ENCODE results near the gene MANSC1. TPM values are rescaled to one million over a fixed set of nuclear protein-coding genes. Genes with fewer than 3 reads are reported as not detected.
A peak's percentile ranks its signal among the peaks of the same experiment; 100 is the strongest.

MANSC1 gene
- total and polyA plus RNA-seq, 2 of the 13 experiments (the other 11 are each of a cell fraction or from before 2014, with no cell fraction given), result 1.9 to 4.2 TPM

DNA sequence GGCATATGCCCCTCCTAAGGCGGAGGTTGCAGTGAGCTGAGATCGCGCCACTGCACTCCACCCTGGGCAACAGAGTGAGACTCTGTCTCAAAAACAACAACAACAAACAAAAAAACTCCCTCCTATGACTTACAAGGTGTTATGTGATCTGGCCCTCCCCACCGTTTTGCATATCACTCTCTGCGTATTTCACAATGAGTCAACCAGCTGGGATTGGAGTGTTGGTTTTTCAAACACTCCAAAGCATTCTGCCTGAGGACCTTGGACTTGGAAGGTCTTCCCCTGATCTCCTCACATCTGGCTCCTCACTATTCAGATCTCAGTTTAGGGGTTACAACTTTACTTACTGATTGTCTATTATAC lies 14.0 kb downstream of the MANSC1 start (continued):
- TF ChIP-seq, protein P1, sequence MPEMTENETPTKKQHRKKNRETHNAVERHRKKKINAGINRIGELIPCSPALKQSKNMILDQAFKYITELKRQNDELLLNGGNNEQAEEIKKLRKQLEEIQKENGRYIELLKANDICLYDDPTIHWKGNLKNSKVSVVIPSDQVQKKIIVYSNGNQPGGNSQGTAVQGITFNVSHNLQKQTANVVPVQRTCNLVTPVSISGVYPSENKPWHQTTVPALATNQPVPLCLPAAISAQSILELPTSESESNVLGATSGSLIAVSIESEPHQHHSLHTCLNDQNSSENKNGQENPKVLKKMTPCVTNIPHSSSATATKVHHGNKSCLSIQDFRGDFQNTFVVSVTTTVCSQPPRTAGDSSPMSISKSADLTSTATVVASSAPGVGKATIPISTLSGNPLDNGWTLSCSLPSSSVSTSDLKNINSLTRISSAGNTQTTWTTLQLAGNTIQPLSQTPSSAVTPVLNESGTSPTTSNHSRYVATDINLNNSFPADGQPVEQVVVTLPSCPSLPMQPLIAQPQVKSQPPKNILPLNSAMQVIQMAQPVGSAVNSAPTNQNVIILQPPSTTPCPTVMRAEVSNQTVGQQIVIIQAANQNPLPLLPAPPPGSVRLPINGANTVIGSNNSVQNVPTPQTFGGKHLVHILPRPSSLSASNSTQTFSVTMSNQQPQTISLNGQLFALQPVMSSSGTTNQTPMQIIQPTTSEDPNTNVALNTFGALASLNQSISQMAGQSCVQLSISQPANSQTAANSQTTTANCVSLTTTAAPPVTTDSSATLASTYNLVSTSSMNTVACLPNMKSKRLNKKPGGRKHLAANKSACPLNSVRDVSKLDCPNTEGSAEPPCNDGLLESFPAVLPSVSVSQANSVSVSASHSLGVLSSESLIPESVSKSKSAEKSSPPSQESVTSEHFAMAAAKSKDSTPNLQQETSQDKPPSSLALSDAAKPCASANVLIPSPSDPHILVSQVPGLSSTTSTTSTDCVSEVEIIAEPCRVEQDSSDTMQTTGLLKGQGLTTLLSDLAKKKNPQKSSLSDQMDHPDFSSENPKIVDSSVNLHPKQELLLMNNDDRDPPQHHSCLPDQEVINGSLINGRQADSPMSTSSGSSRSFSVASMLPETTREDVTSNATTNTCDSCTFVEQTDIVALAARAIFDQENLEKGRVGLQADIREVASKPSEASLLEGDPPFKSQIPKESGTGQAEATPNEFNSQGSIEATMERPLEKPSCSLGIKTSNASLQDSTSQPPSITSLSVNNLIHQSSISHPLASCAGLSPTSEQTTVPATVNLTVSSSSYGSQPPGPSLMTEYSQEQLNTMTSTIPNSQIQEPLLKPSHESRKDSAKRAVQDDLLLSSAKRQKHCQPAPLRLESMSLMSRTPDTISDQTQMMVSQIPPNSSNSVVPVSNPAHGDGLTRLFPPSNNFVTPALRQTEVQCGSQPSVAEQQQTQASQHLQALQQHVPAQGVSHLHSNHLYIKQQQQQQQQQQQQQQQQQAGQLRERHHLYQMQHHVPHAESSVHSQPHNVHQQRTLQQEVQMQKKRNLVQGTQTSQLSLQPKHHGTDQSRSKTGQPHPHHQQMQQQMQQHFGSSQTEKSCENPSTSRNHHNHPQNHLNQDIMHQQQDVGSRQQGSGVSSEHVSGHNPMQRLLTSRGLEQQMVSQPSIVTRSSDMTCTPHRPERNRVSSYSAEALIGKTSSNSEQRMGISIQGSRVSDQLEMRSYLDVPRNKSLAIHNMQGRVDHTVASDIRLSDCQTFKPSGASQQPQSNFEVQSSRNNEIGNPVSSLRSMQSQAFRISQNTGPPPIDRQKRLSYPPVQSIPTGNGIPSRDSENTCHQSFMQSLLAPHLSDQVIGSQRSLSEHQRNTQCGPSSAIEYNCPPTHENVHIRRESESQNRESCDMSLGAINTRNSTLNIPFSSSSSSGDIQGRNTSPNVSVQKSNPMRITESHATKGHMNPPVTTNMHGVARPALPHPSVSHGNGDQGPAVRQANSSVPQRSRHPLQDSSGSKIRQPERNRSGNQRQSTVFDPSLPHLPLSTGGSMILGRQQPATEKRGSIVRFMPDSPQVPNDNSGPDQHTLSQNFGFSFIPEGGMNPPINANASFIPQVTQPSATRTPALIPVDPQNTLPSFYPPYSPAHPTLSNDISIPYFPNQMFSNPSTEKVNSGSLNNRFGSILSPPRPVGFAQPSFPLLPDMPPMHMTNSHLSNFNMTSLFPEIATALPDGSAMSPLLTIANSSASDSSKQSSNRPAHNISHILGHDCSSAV (CRISPR knock-in tag; IDR thresholded peaks at IDR 0.05; ENCODE audit: borderline replicate concordance), result no peak
- TF ChIP-seq, protein P2, sequence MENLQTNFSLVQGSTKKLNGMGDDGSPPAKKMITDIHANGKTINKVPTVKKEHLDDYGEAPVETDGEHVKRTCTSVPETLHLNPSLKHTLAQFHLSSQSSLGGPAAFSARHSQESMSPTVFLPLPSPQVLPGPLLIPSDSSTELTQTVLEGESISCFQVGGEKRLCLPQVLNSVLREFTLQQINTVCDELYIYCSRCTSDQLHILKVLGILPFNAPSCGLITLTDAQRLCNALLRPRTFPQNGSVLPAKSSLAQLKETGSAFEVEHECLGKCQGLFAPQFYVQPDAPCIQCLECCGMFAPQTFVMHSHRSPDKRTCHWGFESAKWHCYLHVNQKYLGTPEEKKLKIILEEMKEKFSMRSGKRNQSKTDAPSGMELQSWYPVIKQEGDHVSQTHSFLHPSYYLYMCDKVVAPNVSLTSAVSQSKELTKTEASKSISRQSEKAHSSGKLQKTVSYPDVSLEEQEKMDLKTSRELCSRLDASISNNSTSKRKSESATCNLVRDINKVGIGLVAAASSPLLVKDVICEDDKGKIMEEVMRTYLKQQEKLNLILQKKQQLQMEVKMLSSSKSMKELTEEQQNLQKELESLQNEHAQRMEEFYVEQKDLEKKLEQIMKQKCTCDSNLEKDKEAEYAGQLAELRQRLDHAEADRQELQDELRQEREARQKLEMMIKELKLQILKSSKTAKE (CRISPR knock-in tag; IDR thresholded peaks at IDR 0.05; ENCODE audit: borderline replicate concordance), result no peak
- peak; percentile 37 for TF ChIP-seq SAP130 (CRISPR knock-in tag; IDR thresholded peaks at IDR 0.05; ENCODE audit: low read depth)
- TF ChIP-seq, protein P3, sequence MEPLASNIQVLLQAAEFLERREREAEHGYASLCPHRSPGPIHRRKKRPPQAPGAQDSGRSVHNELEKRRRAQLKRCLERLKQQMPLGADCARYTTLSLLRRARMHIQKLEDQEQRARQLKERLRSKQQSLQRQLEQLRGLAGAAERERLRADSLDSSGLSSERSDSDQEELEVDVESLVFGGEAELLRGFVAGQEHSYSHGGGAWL (CRISPR knock-in tag; IDR thresholded peaks at IDR 0.05), result no peak
- TF ChIP-seq, protein P4, sequence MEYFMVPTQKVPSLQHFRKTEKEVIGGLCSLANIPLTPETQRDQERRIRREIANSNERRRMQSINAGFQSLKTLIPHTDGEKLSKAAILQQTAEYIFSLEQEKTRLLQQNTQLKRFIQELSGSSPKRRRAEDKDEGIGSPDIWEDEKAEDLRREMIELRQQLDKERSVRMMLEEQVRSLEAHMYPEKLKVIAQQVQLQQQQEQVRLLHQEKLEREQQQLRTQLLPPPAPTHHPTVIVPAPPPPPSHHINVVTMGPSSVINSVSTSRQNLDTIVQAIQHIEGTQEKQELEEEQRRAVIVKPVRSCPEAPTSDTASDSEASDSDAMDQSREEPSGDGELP (IDR thresholded peaks at IDR 0.05; ENCODE audit: borderline replicate concordance, low read depth), result peak; percentile 95
- TF ChIP-seq DNMT1 (CRISPR knock-in tag; IDR thresholded peaks at IDR 0.05), result no peak
- TF ChIP-seq NFKBIZ (CRISPR knock-in tag; IDR thresholded peaks at IDR 0.05), result peak; percentile 53; the same call in 1 of the 2 replicates
- no peak for TF ChIP-seq SP4 (CRISPR knock-in tag; IDR thresholded peaks at IDR 0.05)
- TF ChIP-seq, protein P5, sequence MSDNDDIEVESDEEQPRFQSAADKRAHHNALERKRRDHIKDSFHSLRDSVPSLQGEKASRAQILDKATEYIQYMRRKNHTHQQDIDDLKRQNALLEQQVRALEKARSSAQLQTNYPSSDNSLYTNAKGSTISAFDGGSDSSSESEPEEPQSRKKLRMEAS (IDR thresholded peaks at IDR 0.05), result no peak
- no peak for TF ChIP-seq NCOA5 (CRISPR knock-in tag; IDR thresholded peaks at IDR 0.05)
- TF ChIP-seq, protein P6, sequence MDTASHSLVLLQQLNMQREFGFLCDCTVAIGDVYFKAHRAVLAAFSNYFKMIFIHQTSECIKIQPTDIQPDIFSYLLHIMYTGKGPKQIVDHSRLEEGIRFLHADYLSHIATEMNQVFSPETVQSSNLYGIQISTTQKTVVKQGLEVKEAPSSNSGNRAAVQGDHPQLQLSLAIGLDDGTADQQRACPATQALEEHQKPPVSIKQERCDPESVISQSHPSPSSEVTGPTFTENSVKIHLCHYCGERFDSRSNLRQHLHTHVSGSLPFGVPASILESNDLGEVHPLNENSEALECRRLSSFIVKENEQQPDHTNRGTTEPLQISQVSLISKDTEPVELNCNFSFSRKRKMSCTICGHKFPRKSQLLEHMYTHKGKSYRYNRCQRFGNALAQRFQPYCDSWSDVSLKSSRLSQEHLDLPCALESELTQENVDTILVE (CRISPR knock-in tag; IDR thresholded peaks at IDR 0.05), result no peak
- TF ChIP-seq ZFP82 (CRISPR knock-in tag; IDR thresholded peaks at IDR 0.05; ENCODE audit: borderline replicate concordance), result no peak
- peak; percentile 26 for TF ChIP-seq BCL6 (CRISPR knock-in tag; IDR thresholded peaks at IDR 0.05)
- TF ChIP-seq ZNF644 (CRISPR knock-in tag; IDR thresholded peaks at IDR 0.05; ENCODE audit: low read depth), result peak; percentile 49; the same call in 1 of the 2 replicates
- TF ChIP-seq ZNF776 (CRISPR knock-in tag; IDR thresholded peaks at IDR 0.05), result no peak
- TF ChIP-seq U2AF2 (IDR thresholded peaks at IDR 0.05; ENCODE audit: low read depth, low read length), result no peak

Measured in HepG2 (cell line).